SK-N-SH (cell line): ENCODE measurements around the gene LCN6. TPM values are rescaled to one million over a fixed set of nuclear protein-coding genes. Genes with fewer than 3 reads are reported as not detected.

Experiments
- CTCF ChIA-PET: fragments of 300-600, 350-600 bp; formaldehyde crosslinking; extraction: SDS; loops from one replicate; lab custom pipeline; 2021; lab: Yijun Ruan, JAX
- POLR2A ChIA-PET: fragments of 350-600 bp; sonication (Branson Sonifier 250); formaldehyde crosslinking; extraction: SDS; loops from one replicate; lab custom pipeline; 2020; ENCODE audit warnings: antibody characterized with exemption, inconsistent platforms; lab: Yijun Ruan, JAX
- DNase-seq: peaks from one replicate; pipeline ENCODE4 v3.0.0; 2012
- H2AFZ ChIP-seq: fragments of 200-600 bp; sonication (generic); 2 replicates; pipeline ENCODE4 v1.8.1; 2016; ENCODE audit warnings: antibody characterized with exemption, mild to moderate bottlenecking, low read depth
- H3F3A ChIP-seq: fragments of 200-600 bp; sonication (generic); replicated peaks from 2 replicates; pipeline ENCODE3; 2016; ENCODE audit warnings: antibody characterized with exemption, mild to moderate bottlenecking; ENCODE audit not compliant: insufficient read depth
- H3K27ac ChIP-seq, 2 experiments: fragments of 200-500 bp in 1 of 2; fragments of 200-600 bp in 1 of 2; sonication (Bioruptor generic) in 1 of 2; sonication (generic), shearing (Covaris generic) in 1 of 2; 2 replicates each; pipeline versions ENCODE4 v1.5.1 to v1.6.1; 2014 to 2016; ENCODE audit warnings: low read depth in 2 of 2, inconsistent platforms in 1 of 2, low read length in 1 of 2, mild to moderate bottlenecking in 1 of 2, mixed read lengths in 1 of 2
- H3K27me3 ChIP-seq: fragments of 200-600 bp; sonication (generic), shearing (Covaris generic); 2 replicates; pipeline ENCODE4 v1.6.1; 2016; ENCODE audit warnings: mixed run types; ENCODE audit not compliant: insufficient read depth
- H3K36me3 ChIP-seq, 2 experiments: fragments of 200-500 bp in 1 of 2; fragments of 200-600 bp in 1 of 2; sonication (Bioruptor generic) in 1 of 2; sonication (generic) in 1 of 2; replicated peaks in 1 of 2; 2 replicates each; pipeline versions ENCODE3 to v1.5.1; 2014 to 2016; ENCODE audit warnings: low read length in 1 of 2, mild to moderate bottlenecking in 1 of 2; ENCODE audit not compliant: insufficient read depth in 2 of 2, control insufficient read depth in 1 of 2
- H3K4me1 ChIP-seq, 2 experiments: fragments of 200-500 bp in 1 of 2; fragments of 200-600 bp in 1 of 2; sonication (Bioruptor generic) in 1 of 2; sonication (generic), shearing (Covaris generic) in 1 of 2; 2 replicates each; pipeline versions ENCODE4 v1.5.1 to v1.6.1; 2014 to 2016; ENCODE audit warnings: low read depth in 1 of 2, low read length in 1 of 2, mixed run types in 1 of 2; ENCODE audit not compliant: insufficient read depth in 2 of 2, control insufficient read depth in 1 of 2
- H3K4me2 ChIP-seq: fragments of 200-600 bp; sonication (generic), shearing (Covaris generic); 2 replicates; pipeline ENCODE4 v1.6.1; 2017; ENCODE audit warnings: mixed run types
- H3K4me3 ChIP-seq, 2 experiments: fragments of 200-500 bp in 1 of 2; fragments of 200-600 bp in 1 of 2; sonication (Bioruptor generic) in 1 of 2; sonication (generic), shearing (Covaris generic) in 1 of 2; 2 replicates each; pipeline versions ENCODE4 v1.5.1 to v1.8.1; 2014 to 2016; ENCODE audit warnings: low read depth in 2 of 2, inconsistent platforms in 1 of 2, low read length in 1 of 2, mild to moderate bottlenecking in 1 of 2, mixed read lengths in 1 of 2, moderate library complexity in 1 of 2
- H3K79me2 ChIP-seq: fragments of 200-600 bp; sonication (generic); 2 replicates; pipeline ENCODE4 v1.8.1; 2017; ENCODE audit warnings: mild to moderate bottlenecking; ENCODE audit not compliant: insufficient read depth
- H3K9ac ChIP-seq: fragments of 200-600 bp; sonication (generic); 2 replicates; pipeline ENCODE4 v1.6.1; 2017; ENCODE audit warnings: mixed run types
- H3K9me2 ChIP-seq: fragments of 200-600 bp; sonication (generic); 2 replicates; pipeline ENCODE4 v1.6.1; 2017; ENCODE audit warnings: mixed run types
- H3K9me3 ChIP-seq: fragments of 200-600 bp; sonication (generic); 2 replicates; pipeline ENCODE4 v1.6.1; 2017; ENCODE audit warnings: mixed run types, mild to moderate bottlenecking, moderate library complexity
- H4K20me1 ChIP-seq: fragments of 200-600 bp; sonication (generic); 2 replicates; pipeline ENCODE4 v1.6.1; 2017; ENCODE audit warnings: mild to moderate bottlenecking, mixed run types; ENCODE audit not compliant: insufficient read depth
- EP300 ChIP-seq, 2 experiments: IDR thresholded peaks; 2 replicates each; pipeline versions ENCODE4 v1.4.0 to v1.6.1; 2012; ENCODE audit warnings: borderline replicate concordance in 1 of 2, low read depth in 1 of 2, low read length in 1 of 2
- FOXM1 ChIP-seq: IDR thresholded peaks from 2 replicates; pipeline ENCODE4 v1.4.0; 2012; ENCODE audit warnings: low read depth, mild to moderate bottlenecking
- GABPA ChIP-seq: IDR thresholded peaks from 2 replicates; pipeline ENCODE4 v1.4.0; 2012; ENCODE audit warnings: low read depth, mild to moderate bottlenecking
- GATA2 ChIP-seq: sonication (generic); formaldehyde crosslinking; IDR thresholded peaks from 2 replicates; pipeline ENCODE4 v1.5.0; 2020; ENCODE audit warnings: mild to moderate bottlenecking, missing genetic modification reagents
- JUND ChIP-seq: IDR thresholded peaks from 2 replicates; pipeline ENCODE4 v1.4.0; 2012
- MEF2A ChIP-seq: IDR thresholded peaks from 2 replicates; pipeline ENCODE4 v1.4.0; 2012; ENCODE audit warnings: low read depth, borderline replicate concordance
- MXI1 ChIP-seq: IDR thresholded peaks from 2 replicates; pipeline ENCODE4 v1.6.1; 2012; ENCODE audit warnings: mild to moderate bottlenecking, low read depth, low read length, improper control_type of control experiment
- NRF1 ChIP-seq: IDR thresholded peaks from 2 replicates; pipeline ENCODE4 v1.6.1; 2012; ENCODE audit warnings: low read depth, mild to moderate bottlenecking, low read length
- POLR2AphosphoS5 ChIP-seq: IDR thresholded peaks from 2 replicates; pipeline ENCODE4 v1.6.1; 2012; ENCODE audit warnings: low read depth, low read length
- RAD21 ChIP-seq: IDR thresholded peaks from 2 replicates; pipeline ENCODE4 v1.6.1; 2012; ENCODE audit warnings: mild to moderate bottlenecking, low read length
- RCOR1 ChIP-seq: fragments of 150-350 bp; IDR thresholded peaks from 2 replicates; pipeline ENCODE4 v1.6.1; 2017; ENCODE audit warnings: antibody characterized with exemption, low read length
- SIN3A ChIP-seq: IDR thresholded peaks from 2 replicates; pipeline ENCODE4 v1.6.1; 2012; ENCODE audit warnings: low read depth, mild to moderate bottlenecking, low read length, moderate library complexity, borderline replicate concordance
- SMC3 ChIP-seq: IDR thresholded peaks from 2 replicates; pipeline ENCODE4 v1.6.1; 2012; ENCODE audit warnings: low read depth, low read length, improper control_type of control experiment
- TAF1 ChIP-seq: IDR thresholded peaks from 2 replicates; pipeline ENCODE4 v1.6.1; 2012; ENCODE audit warnings: low read depth, mild to moderate bottlenecking, low read length, moderate library complexity, borderline replicate concordance
- TCF12 ChIP-seq: IDR thresholded peaks from 2 replicates; pipeline ENCODE4 v1.4.0; 2012
- YY1 ChIP-seq: IDR thresholded peaks from 2 replicates; pipeline ENCODE4 v1.4.0; 2012; ENCODE audit warnings: low read depth, mild to moderate bottlenecking
- WGBS: methylation state at CpG from one replicate; pipeline ENCODE4 v1.1.6; 2017; ENCODE audit warnings: low lambda C conversion rate; 5-methylcytosine and 5-hydroxymethylcytosine counted together
- polyA plus RNA-seq, 3 experiments: library from polyadenylated mRNA; depleted of rRNA; stranded (reverse); fragments of >200 nt; gene quantifications; 2 replicates each; pipeline ENCODE4 v1.2.3, GENCODE V29; 2012
- TF ChIP-seq, protein P1 (sequence below): IDR thresholded peaks from 2 replicates; pipeline ENCODE4 v1.4.0; 2012; ENCODE audit warnings: low read depth, borderline replicate concordance
- TF ChIP-seq, protein P2 (sequence below): fragments of 200-600 bp; sonication (generic); IDR thresholded peaks from 2 replicates; pipeline ENCODE4 v1.6.1; 2017; ENCODE audit warnings: antibody characterized with exemption, mild to moderate bottlenecking, moderate library complexity
- TF ChIP-seq, protein P3 (sequence below): fragments of 150-350 bp; IDR thresholded peaks from 2 replicates; pipeline ENCODE4 v1.6.1; 2017; ENCODE audit warnings: antibody characterized with exemption, low read length, low read depth, borderline replicate concordance
- TF ChIP-seq, protein P4 (sequence below): IDR thresholded peaks from 2 replicates; pipeline ENCODE4 v1.4.0; 2012; ENCODE audit warnings: low read depth

LCN6 gene
- polyA plus RNA-seq, 1 of the 3 experiments (the other 2 are of a cell fraction), result not detected

DNA sequence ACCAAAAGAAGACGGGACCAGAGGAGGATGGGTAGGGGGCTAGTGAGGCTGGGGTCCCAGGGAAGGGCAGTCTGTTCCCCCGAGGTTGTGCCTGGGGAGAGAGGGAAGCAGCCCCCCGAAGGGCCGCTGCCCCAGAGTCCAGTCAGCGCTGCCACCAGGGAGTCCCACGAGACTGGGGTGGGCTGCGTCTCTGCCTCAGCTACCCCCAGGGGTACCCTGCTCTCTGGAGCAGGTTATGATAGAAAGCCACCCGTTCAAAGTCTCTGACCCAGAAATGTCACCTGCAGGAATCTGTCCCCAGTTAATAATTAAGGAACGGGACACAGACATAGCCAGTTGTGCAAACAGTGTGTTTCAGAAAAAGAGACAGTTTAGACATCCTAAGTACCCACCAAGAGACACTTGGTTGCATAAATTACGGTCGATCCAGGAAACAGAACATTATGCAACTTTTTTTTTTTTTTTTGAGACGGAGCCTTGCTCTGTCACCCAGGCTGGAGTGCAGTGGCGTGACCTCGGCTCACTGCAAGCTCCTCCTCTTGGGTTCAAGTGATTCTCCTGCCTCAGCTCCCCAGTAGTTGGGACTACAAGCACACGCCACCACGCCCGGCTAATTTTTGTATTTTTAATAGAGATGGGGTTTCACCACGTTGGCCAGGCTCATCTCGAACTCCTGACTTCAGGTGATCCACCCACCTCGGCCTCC is 50.4 kb downstream of the LCN6 start (continued):
- TF ChIP-seq, protein P1, sequence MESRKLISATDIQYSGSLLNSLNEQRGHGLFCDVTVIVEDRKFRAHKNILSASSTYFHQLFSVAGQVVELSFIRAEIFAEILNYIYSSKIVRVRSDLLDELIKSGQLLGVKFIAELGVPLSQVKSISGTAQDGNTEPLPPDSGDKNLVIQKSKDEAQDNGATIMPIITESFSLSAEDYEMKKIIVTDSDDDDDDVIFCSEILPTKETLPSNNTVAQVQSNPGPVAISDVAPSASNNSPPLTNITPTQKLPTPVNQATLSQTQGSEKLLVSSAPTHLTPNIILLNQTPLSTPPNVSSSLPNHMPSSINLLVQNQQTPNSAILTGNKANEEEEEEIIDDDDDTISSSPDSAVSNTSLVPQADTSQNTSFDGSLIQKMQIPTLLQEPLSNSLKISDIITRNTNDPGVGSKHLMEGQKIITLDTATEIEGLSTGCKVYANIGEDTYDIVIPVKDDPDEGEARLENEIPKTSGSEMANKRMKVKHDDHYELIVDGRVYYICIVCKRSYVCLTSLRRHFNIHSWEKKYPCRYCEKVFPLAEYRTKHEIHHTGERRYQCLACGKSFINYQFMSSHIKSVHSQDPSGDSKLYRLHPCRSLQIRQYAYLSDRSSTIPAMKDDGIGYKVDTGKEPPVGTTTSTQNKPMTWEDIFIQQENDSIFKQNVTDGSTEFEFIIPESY, result no peak
- TF ChIP-seq TAF1 (no peak), POLR2AphosphoS5 (no peak), SMC3 (no peak), RAD21 (no peak), RCOR1 (no peak), FOXM1 (no peak)

DNA sequence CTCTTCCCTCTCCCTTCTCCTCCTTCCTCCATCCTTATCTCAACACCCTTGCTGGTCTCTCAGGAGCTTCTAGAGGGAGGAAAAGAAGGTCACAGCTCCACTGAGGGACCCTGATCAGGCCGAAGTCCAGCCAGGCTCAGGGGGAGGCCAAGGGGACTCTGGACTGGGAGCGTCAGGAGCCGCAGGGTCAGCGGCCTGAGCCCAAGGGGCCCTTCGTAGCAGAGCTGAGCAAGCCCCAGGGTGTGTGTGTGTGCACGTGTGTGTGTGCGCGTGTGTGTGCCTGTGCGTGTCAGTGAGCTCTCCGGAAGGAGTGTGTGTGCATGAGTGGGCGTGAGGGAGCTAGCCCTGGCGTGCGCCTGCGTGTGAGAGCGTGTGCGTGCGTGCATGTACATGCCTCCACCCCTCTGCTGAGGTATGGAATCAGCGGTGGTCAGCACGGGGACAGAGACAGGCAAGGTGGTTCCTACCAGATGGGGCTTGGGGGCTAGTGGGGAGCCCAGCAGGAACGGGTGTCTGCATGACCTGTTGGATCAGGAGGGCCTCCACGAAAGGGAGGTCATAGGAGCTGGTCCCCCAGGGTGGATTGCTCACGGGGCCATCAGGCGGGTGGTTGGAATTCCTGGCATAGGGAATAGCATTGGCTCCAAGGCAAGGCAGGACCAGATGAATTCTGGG is 51.0 kb downstream of the LCN6 start:
- H3K27ac ChIP-seq, result no peak overlapping the region
- no peaks in the 10 kb centered on the region for H4K20me1 ChIP-seq
- no peaks in the 10 kb centered on the region for H3F3A ChIP-seq
- peaks cover 0 to 27% of the 10 kb centered on the region in 2 experiments; a peak in 1 of 4 replicates for H3K4me1 ChIP-seq
- no peak overlapping the region for H3K4me2 ChIP-seq
- TF ChIP-seq MEF2A (no peak), JUND (no peak), POLR2AphosphoS5 (no peak), RCOR1 (no peak), GATA2 (CRISPR knock-in tag) (no peak), GABPA (no peak), SMC3 (no peak), MXI1 (no peak), SIN3A (no peak), EP300 (IDR thresholded peaks at IDR 0.05; ENCODE audit: borderline replicate concordance in 1 of 2, low read depth in 1 of 2, low read length in 1 of 2) (no peak), RAD21 (no peak), NRF1 (no peak), TCF12 (no peak), YY1 (no peak)
- TF ChIP-seq, protein P2, sequence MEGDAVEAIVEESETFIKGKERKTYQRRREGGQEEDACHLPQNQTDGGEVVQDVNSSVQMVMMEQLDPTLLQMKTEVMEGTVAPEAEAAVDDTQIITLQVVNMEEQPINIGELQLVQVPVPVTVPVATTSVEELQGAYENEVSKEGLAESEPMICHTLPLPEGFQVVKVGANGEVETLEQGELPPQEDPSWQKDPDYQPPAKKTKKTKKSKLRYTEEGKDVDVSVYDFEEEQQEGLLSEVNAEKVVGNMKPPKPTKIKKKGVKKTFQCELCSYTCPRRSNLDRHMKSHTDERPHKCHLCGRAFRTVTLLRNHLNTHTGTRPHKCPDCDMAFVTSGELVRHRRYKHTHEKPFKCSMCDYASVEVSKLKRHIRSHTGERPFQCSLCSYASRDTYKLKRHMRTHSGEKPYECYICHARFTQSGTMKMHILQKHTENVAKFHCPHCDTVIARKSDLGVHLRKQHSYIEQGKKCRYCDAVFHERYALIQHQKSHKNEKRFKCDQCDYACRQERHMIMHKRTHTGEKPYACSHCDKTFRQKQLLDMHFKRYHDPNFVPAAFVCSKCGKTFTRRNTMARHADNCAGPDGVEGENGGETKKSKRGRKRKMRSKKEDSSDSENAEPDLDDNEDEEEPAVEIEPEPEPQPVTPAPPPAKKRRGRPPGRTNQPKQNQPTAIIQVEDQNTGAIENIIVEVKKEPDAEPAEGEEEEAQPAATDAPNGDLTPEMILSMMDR, result no peak
- TF ChIP-seq, protein P3, sequence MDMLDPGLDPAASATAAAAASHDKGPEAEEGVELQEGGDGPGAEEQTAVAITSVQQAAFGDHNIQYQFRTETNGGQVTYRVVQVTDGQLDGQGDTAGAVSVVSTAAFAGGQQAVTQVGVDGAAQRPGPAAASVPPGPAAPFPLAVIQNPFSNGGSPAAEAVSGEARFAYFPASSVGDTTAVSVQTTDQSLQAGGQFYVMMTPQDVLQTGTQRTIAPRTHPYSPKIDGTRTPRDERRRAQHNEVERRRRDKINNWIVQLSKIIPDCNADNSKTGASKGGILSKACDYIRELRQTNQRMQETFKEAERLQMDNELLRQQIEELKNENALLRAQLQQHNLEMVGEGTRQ, result no peak
- TF ChIP-seq, protein P4, sequence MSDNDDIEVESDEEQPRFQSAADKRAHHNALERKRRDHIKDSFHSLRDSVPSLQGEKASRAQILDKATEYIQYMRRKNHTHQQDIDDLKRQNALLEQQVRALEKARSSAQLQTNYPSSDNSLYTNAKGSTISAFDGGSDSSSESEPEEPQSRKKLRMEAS, result no peak
- no peaks in the 10 kb centered on the region; the same call in 1 of the 2 replicates for H3K27me3 ChIP-seq
- WGBS, result 76% methylated on average over 20 of the region's 23 CpGs
- DNase-seq, result no peak
- no peak overlapping the region for H3K4me3 ChIP-seq
- H3K9ac ChIP-seq, result no peak overlapping the region
- no peaks in the 10 kb centered on the region for H3K9me2 ChIP-seq
- ChIA-PET CTCF (interaction anchor here (0.8 to 4.2 kb wide), 4 partner anchors 25 to 66 kb away, joined by 3 to 18 read pairs (median 4); no protein-coding TSS in a partner anchor), POLR2A (no interaction called here)
- H3K9me3 ChIP-seq, result no peaks in the 10 kb centered on the region
- H3K36me3 ChIP-seq, result no peaks in the 10 kb centered on the region
- no peaks in the 10 kb centered on the region for H3K79me2 ChIP-seq
- no peak overlapping the region for H2AFZ ChIP-seq
